Aortic smooth muscle cell (primary cell): ENCODE data around the gene TMEM95. TPM values are rescaled to one million over a fixed set of nuclear protein-coding genes. Genes with fewer than 3 reads are reported as not detected.

Experiments
- total RNA-seq: library from RNA; depleted of rRNA; stranded (reverse); fragments of >200 nt; gene quantifications from 2 replicates; pipeline ENCODE4 v1.2.3, GENCODE V29; 2014

The TMEM95 gene
- not detected in 2 replicates for total RNA-seq

DNA sequence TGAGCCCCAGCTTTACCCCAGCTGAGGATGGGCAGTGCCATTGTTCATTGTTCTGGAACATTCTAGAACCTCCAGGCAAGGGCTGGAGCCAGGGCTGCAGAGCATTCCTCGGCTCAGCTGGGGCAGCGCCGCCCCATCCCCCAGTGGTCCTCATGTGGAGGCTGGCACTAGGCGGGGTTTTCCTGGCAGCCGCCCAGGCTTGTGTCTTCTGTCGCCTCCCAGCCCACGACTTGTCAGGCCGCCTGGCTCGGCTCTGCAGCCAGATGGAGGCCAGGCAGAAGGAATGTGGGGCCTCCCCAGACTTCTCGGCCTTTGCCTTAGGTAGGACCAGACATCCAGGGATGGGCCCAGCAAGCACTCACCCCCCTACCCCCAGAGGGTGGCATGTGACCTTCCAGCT, at the start of gene TMEM95:
Gene TMEM95, plus strand, starts transcription at position 104 of the 400 bp plus-strand sequence. Its CDS starts 49 bp downstream, at position 153.

DNA sequence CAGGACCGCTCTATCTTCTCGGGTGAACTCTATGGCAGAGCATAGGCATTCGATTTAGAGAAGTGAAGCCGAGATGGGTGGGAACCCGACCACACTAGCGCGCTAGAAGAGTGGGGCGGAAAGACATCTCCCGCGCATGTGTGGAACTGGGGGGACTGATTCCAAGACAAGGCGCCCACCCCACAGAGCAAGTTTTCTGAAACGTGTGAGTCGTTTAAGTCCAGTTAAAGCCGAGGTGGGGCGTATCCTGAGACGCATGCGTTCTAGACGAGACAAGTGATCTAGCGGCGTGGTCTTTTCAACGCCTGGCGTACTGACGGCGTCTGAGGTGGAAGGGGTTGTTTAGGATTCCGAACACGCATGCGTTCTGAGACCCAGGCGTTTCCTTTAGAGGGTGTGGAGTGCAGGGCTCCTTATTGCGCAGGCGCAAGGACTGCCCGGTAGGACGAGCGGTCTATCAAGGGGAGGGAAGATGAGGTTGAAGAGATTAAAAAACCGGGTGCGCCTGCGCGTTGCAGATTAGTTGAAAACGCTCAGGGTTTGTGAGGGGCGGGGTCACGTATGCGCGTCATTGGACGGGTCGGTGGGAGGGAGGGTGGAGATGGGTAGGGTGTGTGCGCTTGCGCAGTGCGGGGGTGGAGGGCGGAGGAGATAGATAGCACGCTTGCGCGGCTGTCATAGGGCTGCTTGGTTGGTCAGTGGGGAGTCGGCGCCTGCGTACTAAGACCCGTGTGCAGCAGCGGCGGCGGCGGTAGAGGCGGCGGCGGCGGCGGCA, 47.9 kb upstream of the TMEM95 start, which contains the start of gene EIF5A:
Gene EIF5A, plus strand, starts transcription at position 718 of the 775 bp plus-strand sequence. CDS start 2,008 bp downstream, outside the sequence.

DNA sequence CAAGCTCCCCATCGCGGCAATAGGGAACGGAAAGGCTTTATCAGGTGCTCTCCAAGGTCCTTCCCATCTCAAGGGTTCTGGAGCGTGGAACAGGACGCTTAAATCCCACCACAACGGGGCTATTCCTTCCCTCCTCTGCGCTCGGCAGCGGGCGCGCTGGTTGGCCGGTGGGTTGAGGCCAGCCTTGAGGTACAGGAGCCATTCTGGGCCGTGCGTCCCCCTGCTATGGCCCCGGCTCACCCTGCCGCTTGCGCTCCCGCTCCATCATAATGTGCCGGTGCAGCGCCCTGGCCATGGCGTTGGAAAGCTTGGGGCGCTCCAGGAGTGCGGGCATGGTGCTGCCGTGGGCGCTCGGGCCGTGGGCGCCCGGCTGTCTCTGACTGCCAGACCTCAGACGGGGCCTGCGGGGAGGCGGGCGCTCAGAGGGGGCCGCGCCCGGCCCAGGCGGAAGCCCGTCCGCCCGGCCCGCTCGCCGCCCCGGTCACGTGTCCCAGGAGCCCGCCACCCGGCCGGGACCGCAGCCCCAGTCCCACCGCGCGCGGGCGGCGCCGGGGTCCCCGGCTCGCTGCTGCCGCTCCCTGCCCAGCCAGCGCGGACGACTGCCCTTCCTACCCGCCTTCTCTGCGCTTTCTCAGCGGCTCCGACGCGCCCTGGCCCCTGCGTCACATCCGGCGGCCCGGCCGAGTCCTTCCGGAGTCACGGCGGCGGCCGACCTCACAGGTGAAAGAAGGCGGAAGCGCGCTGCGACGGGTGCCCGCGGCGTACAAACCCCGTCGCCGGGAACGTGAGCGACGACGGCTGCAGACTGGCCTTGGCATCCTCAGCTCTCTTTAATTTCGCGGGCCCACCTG, 40.0 kb upstream of the TMEM95 start, which contains the start of gene GPS2:
Gene GPS2, minus strand, starts transcription at position 642 of the 851 bp plus-strand sequence. Its CDS starts 308 bp downstream, at position 334.

GRCh38 chr17:7328840-7329373, 26.0 kb upstream of the TMEM95 start, which contains the start of gene NEURL4:
NEURL4 (minus strand) TSS chr17:7329335; CDS start chr17:7329312, 23 bp downstream.

DNA sequence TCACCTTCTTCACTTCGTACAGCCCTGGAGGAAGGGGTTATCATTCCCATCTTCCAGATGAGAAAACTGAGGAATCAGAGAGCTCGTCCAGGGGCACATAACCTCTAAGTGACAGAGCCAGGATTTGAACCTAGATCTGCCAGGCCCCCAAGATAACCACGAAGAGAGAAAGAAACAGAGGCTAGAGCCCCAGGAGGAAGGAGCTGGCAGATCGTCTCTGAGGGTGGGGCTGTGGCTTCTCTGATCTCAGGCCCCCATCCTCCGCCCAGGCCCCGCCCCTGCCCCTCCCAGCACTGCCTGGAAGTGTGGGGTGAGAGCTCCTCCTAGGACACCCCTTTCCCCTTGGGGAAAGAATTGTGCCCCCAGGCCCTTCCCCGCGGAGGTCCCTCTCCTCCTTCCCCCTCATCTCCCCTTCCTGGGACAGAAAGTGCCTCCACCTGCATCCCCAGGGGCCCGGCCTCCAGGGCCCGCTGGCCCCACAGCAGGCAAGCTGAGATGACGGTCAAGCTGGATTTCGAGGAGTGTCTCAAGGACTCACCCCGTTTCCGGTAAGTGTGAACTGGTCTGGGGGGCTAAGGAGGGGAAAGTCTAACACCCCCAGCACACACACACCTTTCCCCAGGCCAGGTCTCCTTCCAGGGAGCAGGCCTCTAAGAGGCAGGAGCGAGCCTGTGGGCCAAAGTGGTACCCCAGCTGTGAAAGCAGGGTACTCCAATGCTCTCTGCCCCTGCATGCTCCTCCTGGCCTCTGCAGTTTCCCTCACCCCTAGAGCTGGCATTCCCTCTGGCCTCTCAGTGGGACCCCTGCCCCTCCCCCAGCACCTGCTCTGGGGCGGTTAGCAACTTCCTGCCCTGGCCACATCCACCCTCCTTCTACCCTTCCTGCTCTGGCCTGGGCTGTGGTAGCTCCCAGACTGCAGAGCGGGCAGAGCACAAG, 18.4 kb upstream of the TMEM95 start, which contains the start of gene ACAP1:
Gene ACAP1, plus strand, starts transcription at position 290 of the 936 bp plus-strand sequence. Its CDS starts 206 bp downstream, at position 496.

GRCh38 chr17:7351665-7352502, 3.1 kb upstream of the TMEM95 start, which contains the start of gene KCTD11:
KCTD11 (plus strand) TSS chr17:7352162.

GRCh38 chr17:7380855-7381683, 26.1 kb downstream of the TMEM95 start, which contains the start of gene TNK1:
TNK1 (plus strand) TSS chr17:7381089; CDS start chr17:7382927, 1,838 bp downstream.

GRCh38 chr17:7394452-7395191, 39.7 kb downstream of the TMEM95 start, which contains the start of gene PLSCR3:
PLSCR3 (minus strand) TSS chr17:7394525; CDS start chr17:7394110, 415 bp downstream.

DNA sequence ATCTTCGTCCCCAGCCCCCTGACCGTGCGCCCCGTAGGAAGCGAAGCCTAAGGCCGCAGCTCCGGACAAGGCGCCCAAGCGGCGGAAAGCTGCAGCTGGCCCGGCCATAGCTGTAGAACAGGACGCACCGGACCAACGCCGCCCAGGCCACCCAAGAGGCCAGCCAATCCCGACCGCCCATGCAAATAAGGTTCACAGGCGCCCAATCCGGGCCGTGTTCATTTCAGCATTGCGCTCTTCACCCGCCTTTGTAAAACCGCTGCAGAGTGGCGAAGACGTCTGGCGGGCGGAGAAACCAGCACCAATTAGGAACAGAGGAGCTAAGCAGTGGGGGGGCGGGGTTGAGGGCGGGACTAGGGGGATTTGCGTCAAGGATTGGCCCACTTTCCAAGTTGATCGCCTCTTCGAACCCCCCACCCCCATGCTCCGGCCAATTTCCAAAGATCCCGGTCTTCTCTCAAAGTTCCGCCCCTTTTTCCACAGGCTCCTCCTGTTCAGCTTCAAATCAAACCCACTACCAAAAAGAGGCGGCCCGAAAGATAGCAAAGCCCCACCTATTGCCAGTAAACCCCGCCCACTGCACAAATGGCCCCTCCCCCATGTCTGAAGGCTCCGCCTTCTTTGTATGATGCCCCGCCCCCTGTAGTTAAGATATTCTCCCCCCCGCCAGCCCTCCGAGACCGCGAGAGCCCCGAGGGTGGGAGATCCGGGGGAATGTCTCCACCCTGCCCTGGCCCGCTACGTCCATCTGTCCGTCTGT, 49.2 kb downstream of the TMEM95 start, which contains the start of gene TMEM256:
Gene TMEM256, minus strand, starts transcription at position 121 of the 760 bp plus-strand sequence. Its CDS starts 13 bp downstream, at position 108.

Other genes starting within 250 kb of the TMEM95 start
- gene ASGR2, start 240.3 kb upstream of the TMEM95 start, total RNA-seq: not detected in 2 replicates
- gene ASGR1, start 175.8 kb upstream of the TMEM95 start, total RNA-seq: 0.66 and 0.68 TPM in 2 replicates
- 15.0 and 16.0 TPM in 2 replicates for gene DLG4, start 135.3 kb upstream of the TMEM95 start, total RNA-seq
- 273 and 426 TPM in 2 replicates for gene ACADVL, start 135.2 kb upstream of the TMEM95 start, total RNA-seq
- 69.3 and 76.5 TPM in 2 replicates for gene DVL2, start 120.6 kb upstream of the TMEM95 start, total RNA-seq
- 33.3 and 34.9 TPM in 2 replicates for gene PHF23, start 115.7 kb upstream of the TMEM95 start, total RNA-seq
- gene GABARAP, start 112.7 kb upstream of the TMEM95 start, total RNA-seq: 172 and 209 TPM in 2 replicates
- gene CTDNEP1, start 103.4 kb upstream of the TMEM95 start, total RNA-seq: 17.6 and 35.4 TPM in 2 replicates
- 29.7 and 35.6 TPM in 2 replicates for gene ELP5, start 102.9 kb upstream of the TMEM95 start, total RNA-seq
- gene CLDN7, start 92.7 kb upstream of the TMEM95 start, total RNA-seq: 3.5 and 8.2 TPM in 2 replicates
- 0.13 and 0.19 TPM in 2 replicates for gene SLC2A4, start 73.4 kb upstream of the TMEM95 start, total RNA-seq
- gene YBX2, start 60.5 kb upstream of the TMEM95 start, total RNA-seq: not detected in 2 replicates
- 541 and 738 TPM in 2 replicates for gene EIF5A, start 47.5 kb upstream of the TMEM95 start, total RNA-seq
- 33.6 and 40.6 TPM in 2 replicates for gene GPS2, start 39.8 kb upstream of the TMEM95 start, total RNA-seq
- gene NEURL4, start 25.8 kb upstream of the TMEM95 start, total RNA-seq: 14.2 and 18.9 TPM in 2 replicates
- gene ACAP1, start 18.6 kb upstream of the TMEM95 start, total RNA-seq: 0.56 and 2.2 TPM in 2 replicates
- 5.8 and 5.9 TPM in 2 replicates for gene KCTD11, start 3.0 kb upstream of the TMEM95 start, total RNA-seq
- not detected in 2 replicates for gene TNK1, start 25.9 kb downstream of the TMEM95 start, total RNA-seq
- gene PLSCR3, start 39.4 kb downstream of the TMEM95 start, total RNA-seq: 18.6 and 25.4 TPM in 2 replicates
- gene TMEM256, start 48.9 kb downstream of the TMEM95 start, total RNA-seq: 55.4 and 82.8 TPM in 2 replicates
- 2.5 and 6.7 TPM in 2 replicates for gene NLGN2, start 52.7 kb downstream of the TMEM95 start, total RNA-seq
- gene SPEM1, start 65.2 kb downstream of the TMEM95 start, total RNA-seq: not detected in 2 replicates
- not detected in 2 replicates for gene SPEM2, start 70.5 kb downstream of the TMEM95 start, total RNA-seq
- not detected in 2 replicates for gene SPEM3, start 73.7 kb downstream of the TMEM95 start, total RNA-seq
- gene TMEM102, start 80.3 kb downstream of the TMEM95 start, total RNA-seq: 2.4 and 3.2 TPM in 2 replicates
- 0.13 and 0.19 TPM in 2 replicates for gene FGF11, start 84.4 kb downstream of the TMEM95 start, total RNA-seq
- 6.6 and 7.6 TPM in 2 replicates for gene CHRNB1, start 89.9 kb downstream of the TMEM95 start, total RNA-seq
- 18.2 and 23.6 TPM in 2 replicates for gene ZBTB4, start 124.5 kb downstream of the TMEM95 start, total RNA-seq
- not detected in 2 replicates for gene SLC35G6, start 126.3 kb downstream of the TMEM95 start, total RNA-seq
- gene POLR2A, start 129.2 kb downstream of the TMEM95 start, total RNA-seq: 98.6 and 101 TPM in 2 replicates
- 9.2 and 21.8 TPM in 2 replicates for gene TNFSF12, start 193.9 kb downstream of the TMEM95 start, total RNA-seq
- gene TNFSF13, start 203.6 kb downstream of the TMEM95 start, total RNA-seq: 3.4 and 4.1 TPM in 2 replicates
- 55.3 and 71.7 TPM in 2 replicates for gene SENP3, start 206.8 kb downstream of the TMEM95 start, total RNA-seq
- gene CD68, start 224.5 kb downstream of the TMEM95 start, total RNA-seq: 47.7 and 75.6 TPM in 2 replicates
- gene MPDU1, start 228.7 kb downstream of the TMEM95 start, total RNA-seq: 41.5 and 57.2 TPM in 2 replicates
- gene SOX15, start 234.9 kb downstream of the TMEM95 start, total RNA-seq: 0.19 and 0.26 TPM in 2 replicates